ENCODE measurements around the gene RAB3C.

The RAB3C gene

DNA sequence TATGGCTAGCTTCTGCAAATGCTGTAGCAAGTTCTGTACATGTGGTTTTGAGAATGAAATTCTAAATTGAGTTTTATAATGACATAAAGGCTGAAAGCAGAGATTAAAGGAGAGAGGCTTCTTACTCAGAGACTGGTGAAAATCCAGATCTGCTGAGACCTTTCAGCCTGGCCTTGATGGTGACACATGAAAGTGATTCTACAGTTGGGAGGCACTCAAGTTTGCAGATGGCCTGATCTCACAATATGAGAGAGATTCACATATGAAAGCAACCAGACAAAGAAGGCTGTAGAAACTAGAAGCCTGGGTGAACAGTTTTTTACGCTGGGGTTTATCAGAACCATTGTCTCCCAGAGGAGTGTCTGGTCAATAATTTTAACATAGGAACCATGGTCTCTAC is 49.0 kb downstream of the RAB3C start:
- no peaks in the 10 kb centered on the region for H3K9me2 ChIP-seq (replicated peaks; ENCODE audit: insufficient read depth, low read length)
- no peaks in the 10 kb centered on the region for H3F3A ChIP-seq (ENCODE audit: insufficient read depth, low read length)
- H4K20me1 ChIP-seq (ENCODE audit: insufficient read depth, low read length), result no peaks in the 10 kb centered on the region
- H3K4me3 ChIP-seq (ENCODE audit: low read length), result no peak overlapping the region
- no peaks in the 10 kb centered on the region for H3K79me2 ChIP-seq (ENCODE audit: low read length)
- H3K9ac ChIP-seq (ENCODE audit: low read length), result no peak overlapping the region
- DNase-seq, result no peak
- TF ChIP-seq, protein P1, sequence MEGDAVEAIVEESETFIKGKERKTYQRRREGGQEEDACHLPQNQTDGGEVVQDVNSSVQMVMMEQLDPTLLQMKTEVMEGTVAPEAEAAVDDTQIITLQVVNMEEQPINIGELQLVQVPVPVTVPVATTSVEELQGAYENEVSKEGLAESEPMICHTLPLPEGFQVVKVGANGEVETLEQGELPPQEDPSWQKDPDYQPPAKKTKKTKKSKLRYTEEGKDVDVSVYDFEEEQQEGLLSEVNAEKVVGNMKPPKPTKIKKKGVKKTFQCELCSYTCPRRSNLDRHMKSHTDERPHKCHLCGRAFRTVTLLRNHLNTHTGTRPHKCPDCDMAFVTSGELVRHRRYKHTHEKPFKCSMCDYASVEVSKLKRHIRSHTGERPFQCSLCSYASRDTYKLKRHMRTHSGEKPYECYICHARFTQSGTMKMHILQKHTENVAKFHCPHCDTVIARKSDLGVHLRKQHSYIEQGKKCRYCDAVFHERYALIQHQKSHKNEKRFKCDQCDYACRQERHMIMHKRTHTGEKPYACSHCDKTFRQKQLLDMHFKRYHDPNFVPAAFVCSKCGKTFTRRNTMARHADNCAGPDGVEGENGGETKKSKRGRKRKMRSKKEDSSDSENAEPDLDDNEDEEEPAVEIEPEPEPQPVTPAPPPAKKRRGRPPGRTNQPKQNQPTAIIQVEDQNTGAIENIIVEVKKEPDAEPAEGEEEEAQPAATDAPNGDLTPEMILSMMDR (IDR thresholded peaks at IDR 0.05; ENCODE audit: low read length), result no peak
- TF ChIP-seq EZH2phosphoT487 (IDR thresholded peaks at IDR 0.05; ENCODE audit: low read length) (no peak), EZH2 (optimal IDR thresholded peaks at IDR 0.05; ENCODE audit: low read depth, low read length) (no peak)
- no peaks in the 10 kb centered on the region for H3K36me3 ChIP-seq (replicated peaks; ENCODE audit: insufficient read depth, low read length)
- H3K9me3 ChIP-seq (replicated peaks; ENCODE audit: insufficient read depth, low read length), result no peaks in the 10 kb centered on the region
- H2AFZ ChIP-seq (ENCODE audit: low read length), result no peak overlapping the region
- H3K27ac ChIP-seq (ENCODE audit: low read length), result no peak overlapping the region
- no peaks in the 10 kb centered on the region for H3K27me3 ChIP-seq (replicated peaks; ENCODE audit: insufficient read depth, low read length)
- no peaks in the 10 kb centered on the region for H3K4me1 ChIP-seq (ENCODE audit: low read length)
- no peak overlapping the region for H3K4me2 ChIP-seq (ENCODE audit: low read depth, low read length)

DNA sequence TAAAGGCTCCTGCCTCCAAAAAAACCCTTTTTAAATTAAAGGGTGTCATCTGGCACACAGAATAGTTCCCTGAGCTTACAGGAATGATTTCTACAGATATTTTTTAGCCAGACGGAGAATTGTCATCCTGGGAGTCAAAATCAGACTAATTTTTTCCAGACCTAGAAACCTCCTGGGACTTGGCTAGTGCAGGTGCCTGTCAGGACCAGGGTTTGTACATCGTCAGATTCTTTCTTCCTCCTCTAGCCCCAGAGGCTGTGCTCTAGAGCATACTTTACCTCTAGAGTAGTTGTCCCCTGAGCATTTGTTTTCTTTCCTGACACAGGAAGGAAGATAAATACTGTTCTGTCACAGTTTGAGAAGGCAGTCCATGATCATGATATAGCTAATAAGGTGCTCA is 52.5 kb downstream of the RAB3C start:
- H3F3A ChIP-seq (ENCODE audit: insufficient read depth, low read length), result no peaks in the 10 kb centered on the region
- H3K36me3 ChIP-seq (replicated peaks; ENCODE audit: insufficient read depth, low read length), result no peaks in the 10 kb centered on the region
- no peaks in the 10 kb centered on the region for H3K4me1 ChIP-seq (ENCODE audit: low read length)
- no peak for TF ChIP-seq EZH2phosphoT487 (IDR thresholded peaks at IDR 0.05; ENCODE audit: low read length)
- no peak for TF ChIP-seq EZH2 (optimal IDR thresholded peaks at IDR 0.05; ENCODE audit: low read depth, low read length)
- TF ChIP-seq, protein P1 (IDR thresholded peaks at IDR 0.05; ENCODE audit: low read length), result no peak
- H3K79me2 ChIP-seq (ENCODE audit: low read length), result no peaks in the 10 kb centered on the region
- no peak overlapping the region for H3K27ac ChIP-seq (ENCODE audit: low read length)
- no peaks in the 10 kb centered on the region for H3K27me3 ChIP-seq (replicated peaks; ENCODE audit: insufficient read depth, low read length)
- no peaks in the 10 kb centered on the region for H4K20me1 ChIP-seq (ENCODE audit: insufficient read depth, low read length)
- H3K4me2 ChIP-seq (ENCODE audit: low read depth, low read length), result no peak overlapping the region
- H2AFZ ChIP-seq (ENCODE audit: low read length), result no peak overlapping the region
- H3K4me3 ChIP-seq (ENCODE audit: low read length), result no peak overlapping the region
- no peak for DNase-seq
- H3K9me2 ChIP-seq (replicated peaks; ENCODE audit: insufficient read depth, low read length), result no peaks in the 10 kb centered on the region
- no peak overlapping the region for H3K9ac ChIP-seq (ENCODE audit: low read length)
- H3K9me3 ChIP-seq (replicated peaks; ENCODE audit: insufficient read depth, low read length), result no peaks in the 10 kb centered on the region

DNA sequence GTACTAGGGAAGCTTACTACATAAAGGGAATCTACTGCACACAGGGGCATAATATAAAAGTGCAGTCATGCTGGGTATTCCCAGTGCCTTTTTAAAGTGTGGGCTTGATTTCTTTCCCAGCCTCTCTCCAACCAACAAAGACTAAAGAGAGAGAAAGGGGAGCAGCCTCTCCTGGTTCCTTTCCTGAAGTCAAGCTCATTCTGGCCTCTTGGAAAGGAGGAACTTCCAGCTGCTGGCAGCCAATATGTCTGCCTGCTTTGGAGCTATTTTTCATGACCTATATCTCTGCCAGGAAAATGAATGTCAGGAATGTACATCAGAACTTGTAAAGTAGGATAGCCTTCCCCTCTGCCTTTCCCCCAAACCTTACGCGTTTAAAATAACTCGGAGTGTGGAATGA is 57.1 kb downstream of the RAB3C start:
- H3K9ac ChIP-seq (ENCODE audit: low read length), result no peak overlapping the region
- H3K36me3 ChIP-seq (replicated peaks; ENCODE audit: insufficient read depth, low read length), result no peaks in the 10 kb centered on the region
- no peak for DNase-seq
- H3K4me3 ChIP-seq (ENCODE audit: low read length), result no peak overlapping the region
- no peaks in the 10 kb centered on the region for H3K9me2 ChIP-seq (replicated peaks; ENCODE audit: insufficient read depth, low read length)
- no peaks in the 10 kb centered on the region for H4K20me1 ChIP-seq (ENCODE audit: insufficient read depth, low read length)
- H3K27ac ChIP-seq (ENCODE audit: low read length), result no peak overlapping the region
- H3K27me3 ChIP-seq (replicated peaks; ENCODE audit: insufficient read depth, low read length), result no peaks in the 10 kb centered on the region
- no peak overlapping the region for H2AFZ ChIP-seq (ENCODE audit: low read length)
- no peaks in the 10 kb centered on the region for H3K9me3 ChIP-seq (replicated peaks; ENCODE audit: insufficient read depth, low read length)
- H3K79me2 ChIP-seq (ENCODE audit: low read length), result no peaks in the 10 kb centered on the region
- TF ChIP-seq EZH2 (optimal IDR thresholded peaks at IDR 0.05; ENCODE audit: low read depth, low read length) (no peak), EZH2phosphoT487 (IDR thresholded peaks at IDR 0.05; ENCODE audit: low read length) (no peak)
- TF ChIP-seq, protein P1 (IDR thresholded peaks at IDR 0.05; ENCODE audit: low read length), result no peak
- no peaks in the 10 kb centered on the region for H3F3A ChIP-seq (ENCODE audit: insufficient read depth, low read length)
- no peak overlapping the region for H3K4me2 ChIP-seq (ENCODE audit: low read depth, low read length)
- H3K4me1 ChIP-seq (ENCODE audit: low read length), result no peaks in the 10 kb centered on the region
